PC-3 (cell line): ENCODE results near the gene MTX1.
"Not testable (repeated sequence)": the region's sequence is repeated elsewhere in the genome, so short reads cannot be mapped to it uniquely, and the experiment has no call there.

Experiments
- CTCF ChIP-seq: fragments of 300-600 bp; sonication (generic); conservative IDR thresholded peaks from 2 replicates; pipeline ENCODE4 v1.5.1; 2017; ENCODE audit warnings: antibody characterized with exemption, low read depth, mild to moderate bottlenecking, low read length
- EZH2 ChIP-seq: fragments of 300-600 bp; sonication (generic); IDR thresholded peaks from one replicate; pipeline ENCODE4 v1.6.1; 2017; ENCODE audit warnings: antibody characterized with exemption, mild to moderate bottlenecking, low read length; ENCODE audit not compliant: unreplicated experiment
- EZH2phosphoT487 ChIP-seq: fragments of 300-600 bp; sonication (generic); IDR thresholded peaks from 2 replicates; pipeline ENCODE4 v1.6.1; 2018; ENCODE audit warnings: mild to moderate bottlenecking, antibody characterized with exemption, low read length, borderline replicate concordance

- TF ChIP-seq EZH2phosphoT487, CTCF, EZH2: not testable (repeated sequence)
These were observed 18.6 kb upstream of the MTX1 start for GRCh38 chr1:155189926-155190325.
